Jurkat, Clone E6-1 (cell line): ENCODE results near the gene LSM4. TPM values are rescaled to one million over a fixed set of nuclear protein-coding genes. Genes with fewer than 3 reads are reported as not detected.
"Not testable (repeated sequence)": the region's sequence is repeated elsewhere in the genome, so short reads cannot be mapped to it uniquely, and the experiment has no call there.

Experiments
- DNase-seq: peaks from one replicate; pipeline ENCODE4 v3.0.0-alpha.2; 2011; ENCODE audit warnings: low read depth, low spot score
- H3K4me3 ChIP-seq: 2 replicates; pipeline ENCODE4 v1.5.1; 2011; ENCODE audit warnings: mild to moderate bottlenecking, low read length, control low read depth, moderate library complexity
- polyA plus RNA-seq: library from polyadenylated mRNA; unstranded; fragments of >200 nt; gene quantifications from one replicate; pipeline ENCODE4 v1.2.1, GENCODE V29; 2012; ENCODE audit warnings: missing spikeins; ENCODE audit not compliant: insufficient read length, insufficient read depth

The LSM4 gene
- polyA plus RNA-seq = 353 TPM

GRCh38 chr19:18322759-18323460 lies at the start of gene LSM4:
LSM4 (minus strand) TSS chr19:18323076; CDS start chr19:18323020, 56 bp downstream.
- DNase-seq = peak; percentile 98

GRCh38 chr19:18368504-18369222 lies 45.8 kb upstream of the LSM4 start:
- no peak overlapping the region for H3K4me3 ChIP-seq
- DNase-seq = no peak

More at GRCh38 chr19:18322759-18323460, at the start of gene LSM4:
- peak within 1 kb of the TSS; percentile 95 for H3K4me3 ChIP-seq

DNA sequence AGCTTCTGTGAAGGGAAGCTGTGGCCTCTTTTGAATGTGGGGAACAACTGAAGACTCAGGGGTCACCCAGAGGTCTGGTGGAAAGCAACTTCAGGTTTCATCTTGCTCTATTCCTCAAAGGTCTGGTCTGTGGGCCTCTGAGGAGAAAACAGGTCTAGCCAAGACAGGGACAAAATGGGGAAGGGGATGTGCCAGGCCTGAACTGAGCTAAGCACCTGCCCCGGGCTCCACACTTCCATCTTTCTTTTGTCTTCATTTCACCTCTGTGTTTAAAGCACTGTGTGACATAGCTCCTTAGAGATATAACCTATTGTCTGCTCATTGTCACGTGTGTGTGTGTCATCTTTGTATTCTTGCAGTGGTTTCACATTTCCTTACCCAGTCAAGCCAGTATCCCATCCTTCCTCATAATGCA lies 43.2 kb upstream of the LSM4 start:
- no peak overlapping the region for H3K4me3 ChIP-seq
- no peak for DNase-seq

DNA sequence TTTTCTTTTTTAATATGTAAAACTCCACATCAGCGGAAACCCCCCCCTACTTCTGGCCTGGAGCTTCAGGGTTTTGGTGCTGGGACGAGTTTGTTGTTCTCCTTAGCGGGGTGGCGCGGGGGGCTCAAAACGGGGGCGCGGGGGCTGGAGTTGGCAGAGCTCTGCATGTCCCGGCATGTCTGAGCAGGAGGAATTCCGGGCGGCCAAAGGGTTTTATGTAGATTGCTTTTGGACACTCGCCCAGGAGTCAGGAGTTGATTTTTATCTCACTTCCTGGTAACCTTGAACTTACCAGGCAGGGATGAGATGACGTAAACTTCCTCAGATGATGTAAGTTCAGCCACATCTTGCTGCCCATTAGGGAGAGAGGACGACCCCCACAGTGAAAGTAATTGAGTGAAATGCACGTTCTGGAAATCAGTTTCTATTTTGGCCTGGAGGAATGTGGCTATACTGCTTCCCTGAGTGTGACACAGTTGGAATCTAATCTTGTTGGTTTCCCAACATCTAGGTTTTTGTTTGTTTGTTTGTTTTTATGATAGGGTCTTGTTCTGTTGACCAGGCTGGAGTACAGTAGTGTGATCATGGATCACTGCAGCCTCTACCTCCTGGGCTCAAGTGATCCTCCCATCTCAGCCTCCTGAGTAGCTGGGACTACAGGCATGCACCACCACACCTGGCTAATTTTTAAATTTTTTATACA lies 42.1 kb upstream of the LSM4 start:
- no peak for DNase-seq
- no peak overlapping the region for H3K4me3 ChIP-seq

DNA sequence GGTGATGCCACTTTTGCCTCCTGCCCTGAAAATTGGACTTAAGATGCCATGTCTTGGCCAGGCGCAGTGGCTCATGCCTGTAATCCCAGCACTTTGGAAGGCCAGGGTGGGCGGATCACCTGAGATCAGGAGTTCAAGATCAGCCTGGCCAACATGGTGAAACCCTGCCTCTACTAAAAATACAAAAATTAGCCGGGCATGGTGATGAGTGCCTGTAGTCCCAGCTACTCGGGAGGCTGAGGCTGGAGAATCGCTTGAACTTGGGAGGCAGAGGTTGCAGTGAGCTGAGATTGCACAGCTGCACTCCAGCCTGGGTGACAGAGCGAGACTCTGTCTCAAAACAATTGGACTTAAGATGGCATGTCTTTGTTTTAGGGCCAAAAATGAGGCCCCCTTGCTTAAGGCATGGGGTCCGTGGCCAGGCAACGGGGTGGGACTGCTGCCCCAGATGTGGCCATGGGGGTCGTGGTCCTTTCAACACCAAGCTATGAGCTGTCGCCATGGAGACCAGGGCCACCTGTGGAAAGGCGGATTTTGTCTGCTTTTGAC lies 41.5 kb upstream of the LSM4 start:
- not testable (repeated sequence) for DNase-seq, H3K4me3 ChIP-seq

DNA sequence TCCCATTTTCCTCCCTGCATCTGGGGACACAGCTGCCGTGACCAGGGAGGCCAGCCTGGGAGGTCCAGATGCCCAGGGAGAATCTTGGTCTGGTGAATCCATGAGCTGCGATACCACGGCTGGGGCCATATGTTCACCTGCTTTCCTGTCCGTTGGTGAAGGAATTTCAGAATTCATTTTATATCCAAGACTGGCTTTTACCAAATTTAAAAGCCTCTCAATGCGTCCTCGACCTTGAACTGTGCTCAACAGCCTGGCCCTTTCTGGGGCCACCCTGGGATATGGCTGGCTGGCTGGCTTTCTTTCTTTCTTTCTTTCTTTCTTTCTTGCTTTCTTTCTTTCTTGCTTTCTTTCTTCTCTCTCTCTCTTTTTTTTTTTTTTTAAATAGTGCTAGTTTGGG lies 40.9 kb upstream of the LSM4 start:
- no peak for DNase-seq
- no peak overlapping the region for H3K4me3 ChIP-seq

GRCh38 chr19:18362934-18363542 lies 40.2 kb upstream of the LSM4 start:
- H3K4me3 ChIP-seq = no peak overlapping the region
- DNase-seq = no peak

- DNase-seq = no peak
- no peak overlapping the region for H3K4me3 ChIP-seq
Observed at GRCh38 chr19:18361646-18362045, 38.8 kb upstream of the LSM4 start.

DNA sequence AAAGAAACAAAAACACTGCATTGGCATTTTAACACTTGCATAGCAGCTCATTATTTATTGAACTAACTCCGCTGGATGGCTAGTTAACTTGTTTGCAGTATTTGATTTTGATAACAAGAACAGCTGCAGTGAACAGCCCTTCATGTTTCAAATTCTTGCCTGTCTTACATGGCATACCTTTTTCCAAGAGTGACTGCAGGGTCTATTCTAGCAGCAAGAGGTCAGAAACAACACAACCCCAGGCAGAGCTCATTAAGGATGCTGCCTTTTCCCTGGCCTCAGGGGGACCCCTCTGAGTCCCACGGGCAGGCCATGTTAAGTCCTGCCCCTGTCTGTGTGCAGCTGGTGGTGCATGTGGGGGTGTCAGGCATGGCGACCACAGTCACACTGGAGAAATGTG lies 34.2 kb upstream of the LSM4 start:
- H3K4me3 ChIP-seq = no peak overlapping the region
- no peak for DNase-seq

DNA sequence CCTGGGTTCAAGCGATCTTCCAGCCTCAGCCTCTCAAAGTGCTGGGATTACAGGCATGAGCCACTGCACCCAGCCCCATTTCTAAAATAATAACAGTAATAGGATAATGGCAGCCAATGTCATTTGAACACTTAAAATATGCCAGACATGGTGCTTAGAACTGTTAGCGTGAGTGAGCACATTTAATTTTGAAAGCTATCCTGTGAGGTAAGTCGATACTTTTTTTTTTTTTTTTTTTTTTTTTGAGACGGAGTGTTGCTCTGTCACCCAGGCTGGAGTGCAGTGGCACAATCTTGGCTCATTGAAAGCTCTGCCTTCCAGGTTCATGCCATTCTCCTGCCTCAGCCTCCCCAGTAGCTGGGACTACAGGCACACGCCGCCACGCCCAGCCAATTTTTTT lies 31.9 kb upstream of the LSM4 start:
- DNase-seq, H3K4me3 ChIP-seq: not testable (repeated sequence)

- H3K4me3 ChIP-seq = no peak overlapping the region
- no peak for DNase-seq
Observed at GRCh38 chr19:18353378-18354005, 30.6 kb upstream of the LSM4 start.

DNA sequence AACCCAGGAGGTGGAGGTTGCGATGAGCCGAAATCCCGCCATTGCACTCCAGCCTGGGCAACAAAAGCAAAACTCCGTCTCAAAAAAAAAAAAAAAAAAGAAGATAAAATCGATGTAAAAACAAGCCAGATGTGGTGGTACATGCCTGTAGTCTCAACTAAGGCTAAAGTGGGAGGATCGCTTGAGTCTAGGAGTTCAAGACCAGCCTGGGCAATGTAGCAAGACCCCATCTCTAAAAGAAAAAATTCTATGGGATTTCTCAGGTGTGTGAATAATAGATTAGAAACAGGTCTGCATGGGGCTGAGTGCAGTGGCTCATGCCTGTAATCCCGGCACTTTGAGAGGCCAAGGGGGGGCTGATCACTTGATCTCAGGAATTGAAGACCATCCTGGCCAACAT lies 28.7 kb upstream of the LSM4 start:
- no peak for DNase-seq
- no peak overlapping the region for H3K4me3 ChIP-seq

GRCh38 chr19:18350490-18350889 lies 27.6 kb upstream of the LSM4 start:
- DNase-seq = no peak
- no peak overlapping the region for H3K4me3 ChIP-seq

- H3K4me3 ChIP-seq = no peak overlapping the region
- DNase-seq = no peak
Observed at GRCh38 chr19:18349524-18350128, 26.8 kb upstream of the LSM4 start.

DNA sequence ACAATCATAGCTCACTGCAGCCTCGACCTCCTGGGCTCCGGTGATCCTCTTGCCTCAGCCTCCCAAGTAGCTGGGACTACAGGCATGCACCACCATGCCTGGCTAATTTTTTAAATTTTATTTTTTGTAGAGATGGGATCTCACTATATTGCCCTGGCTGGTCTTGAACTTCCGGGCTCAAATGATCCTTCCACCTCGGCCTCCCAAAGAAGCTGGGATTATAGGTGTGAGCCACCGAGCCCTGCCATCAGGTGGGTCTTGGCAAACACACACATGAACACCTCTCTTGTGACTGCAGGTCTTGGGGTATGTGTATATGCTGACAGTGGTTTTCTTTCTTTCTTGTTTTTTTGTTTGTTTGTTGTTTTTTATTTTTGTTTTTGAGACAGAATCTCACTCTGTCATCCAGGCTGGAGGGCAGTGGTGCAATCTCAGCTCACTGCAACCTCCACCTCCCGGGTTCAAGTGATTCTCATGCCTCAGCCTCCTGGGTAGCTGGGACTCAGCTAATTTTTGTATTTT lies 26.0 kb upstream of the LSM4 start:
- H3K4me3 ChIP-seq, DNase-seq: not testable (repeated sequence)

GRCh38 chr19:18348171-18348570 lies 25.3 kb upstream of the LSM4 start:
- no peak overlapping the region for H3K4me3 ChIP-seq
- no peak for DNase-seq

GRCh38 chr19:18346091-18346490 lies 23.2 kb upstream of the LSM4 start:
- H3K4me3 ChIP-seq = no peak overlapping the region
- no peak for DNase-seq

- H3K4me3 ChIP-seq = no peak overlapping the region
- no peak for DNase-seq
Observed at GRCh38 chr19:18345296-18345695, 22.4 kb upstream of the LSM4 start.
